Thyroid gland (tissue), 4 donors: ENCODE data around the gene TCP10L.

Experiments used
- POLR2A ChIP-seq, 2 donors: fragments of 450-650 bp; IDR thresholded peaks; one replicate each; pipeline ENCODE4 v1.6.1; 2017; ENCODE audit warnings: antibody characterized with exemption in 2 of 2, mild to moderate bottlenecking in 2 of 2, moderate library complexity in 1 of 2
- TF ChIP-seq, protein P1 (sequence below), 6 experiments: fragments of 200-600 bp in 3 of 6; fragments of 450-650 bp in 3 of 6; sonication (generic) in 3 of 6; IDR thresholded peaks; one replicate each; pipeline ENCODE4 v1.5.1; 2016 to 2019; ENCODE audit warnings: antibody characterized with exemption in 6 of 6, mild to moderate bottlenecking in 2 of 6, inconsistent platforms in 1 of 6, moderate library complexity in 1 of 6

DNA sequence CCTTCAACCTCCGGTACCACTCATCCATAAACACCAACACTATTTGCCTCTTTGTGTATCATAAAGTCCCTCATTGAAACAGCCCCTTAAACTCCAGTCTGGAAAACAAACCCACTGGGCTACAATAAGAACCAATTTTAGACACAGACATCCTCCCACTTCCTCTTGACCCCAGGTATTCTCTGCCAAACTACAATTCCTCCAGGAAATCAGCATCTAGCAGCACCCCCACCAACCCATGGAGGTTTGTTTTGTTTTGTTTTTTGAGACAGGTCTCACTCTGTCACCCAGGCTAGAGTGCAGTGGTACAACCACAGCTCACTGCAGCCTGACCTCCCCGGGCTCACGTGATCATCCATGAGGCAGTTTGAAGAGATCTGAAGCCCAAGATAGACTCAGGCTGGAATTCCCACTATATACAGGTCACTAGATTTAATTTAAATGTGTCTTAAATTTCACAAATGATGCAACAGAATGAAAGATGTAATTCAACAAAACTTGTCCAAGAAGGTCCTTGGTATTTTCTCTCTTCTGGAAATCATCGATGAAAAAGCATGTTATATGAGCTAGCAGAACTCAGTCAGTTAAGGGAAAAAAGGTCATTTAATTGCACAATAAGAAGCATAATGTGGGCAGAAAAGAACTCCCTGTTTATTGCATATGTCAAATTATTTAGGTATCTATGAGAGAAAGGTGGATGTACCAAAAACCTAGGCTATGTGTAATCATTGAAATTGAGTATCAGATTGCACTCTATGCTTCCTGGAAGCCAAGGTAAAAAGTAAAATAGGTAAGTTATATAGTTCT, 30.3 kb downstream of the TCP10L start:
- no peak for TF ChIP-seq POLR2A (IDR thresholded peaks at IDR 0.05)
- TF ChIP-seq, protein P1, sequence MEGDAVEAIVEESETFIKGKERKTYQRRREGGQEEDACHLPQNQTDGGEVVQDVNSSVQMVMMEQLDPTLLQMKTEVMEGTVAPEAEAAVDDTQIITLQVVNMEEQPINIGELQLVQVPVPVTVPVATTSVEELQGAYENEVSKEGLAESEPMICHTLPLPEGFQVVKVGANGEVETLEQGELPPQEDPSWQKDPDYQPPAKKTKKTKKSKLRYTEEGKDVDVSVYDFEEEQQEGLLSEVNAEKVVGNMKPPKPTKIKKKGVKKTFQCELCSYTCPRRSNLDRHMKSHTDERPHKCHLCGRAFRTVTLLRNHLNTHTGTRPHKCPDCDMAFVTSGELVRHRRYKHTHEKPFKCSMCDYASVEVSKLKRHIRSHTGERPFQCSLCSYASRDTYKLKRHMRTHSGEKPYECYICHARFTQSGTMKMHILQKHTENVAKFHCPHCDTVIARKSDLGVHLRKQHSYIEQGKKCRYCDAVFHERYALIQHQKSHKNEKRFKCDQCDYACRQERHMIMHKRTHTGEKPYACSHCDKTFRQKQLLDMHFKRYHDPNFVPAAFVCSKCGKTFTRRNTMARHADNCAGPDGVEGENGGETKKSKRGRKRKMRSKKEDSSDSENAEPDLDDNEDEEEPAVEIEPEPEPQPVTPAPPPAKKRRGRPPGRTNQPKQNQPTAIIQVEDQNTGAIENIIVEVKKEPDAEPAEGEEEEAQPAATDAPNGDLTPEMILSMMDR (IDR thresholded peaks at IDR 0.05) = no peak
